ENCODE measurements around the gene ATAD3B. TPM values are rescaled to one million over a fixed set of nuclear protein-coding genes. Genes with fewer than 3 reads are reported as not detected.

The ATAD3B gene
- total RNA-seq, 1 experiment from 2014 or later: 63.6 TPM

DNA sequence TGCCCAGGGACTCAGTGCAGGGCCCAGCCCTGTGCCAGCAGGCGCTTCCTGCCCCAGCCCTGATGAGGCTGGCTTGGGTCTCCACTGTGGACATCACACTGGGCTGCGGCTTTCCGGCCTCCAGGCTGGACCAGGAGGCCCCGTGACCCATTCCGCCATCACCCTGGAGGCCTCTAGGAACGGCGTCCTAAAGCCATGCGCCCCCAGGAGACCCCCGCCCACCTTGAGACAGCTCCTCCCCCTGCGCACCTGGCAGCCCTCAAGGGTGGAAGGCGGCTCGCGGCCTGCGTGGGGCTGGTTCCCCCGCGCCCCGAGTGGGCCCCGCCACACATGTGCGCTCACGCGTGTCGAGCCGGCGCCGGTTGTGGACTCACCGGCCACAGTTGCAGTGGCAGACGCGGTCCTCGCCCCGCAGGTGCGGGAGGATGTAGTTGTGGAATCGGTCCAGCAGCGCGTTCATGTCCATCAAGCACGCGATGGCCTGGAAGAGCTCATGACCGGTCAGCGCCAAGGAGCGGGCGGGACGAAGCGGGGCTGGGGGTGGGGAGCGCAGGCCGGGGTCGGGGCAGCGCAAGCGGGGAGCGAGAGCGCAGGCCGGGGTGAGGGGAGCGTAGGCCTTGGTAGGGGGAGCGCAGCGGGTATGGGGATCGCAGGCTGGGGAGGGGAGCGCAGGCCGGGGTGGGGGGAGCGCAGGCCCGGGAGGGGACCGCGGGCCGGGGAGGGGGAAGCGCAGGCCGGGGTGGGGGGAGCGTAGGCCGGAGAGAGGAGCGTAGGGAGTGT lies 67.9 kb downstream of the ATAD3B start (continued):
- TF ChIP-seq, protein P1, sequence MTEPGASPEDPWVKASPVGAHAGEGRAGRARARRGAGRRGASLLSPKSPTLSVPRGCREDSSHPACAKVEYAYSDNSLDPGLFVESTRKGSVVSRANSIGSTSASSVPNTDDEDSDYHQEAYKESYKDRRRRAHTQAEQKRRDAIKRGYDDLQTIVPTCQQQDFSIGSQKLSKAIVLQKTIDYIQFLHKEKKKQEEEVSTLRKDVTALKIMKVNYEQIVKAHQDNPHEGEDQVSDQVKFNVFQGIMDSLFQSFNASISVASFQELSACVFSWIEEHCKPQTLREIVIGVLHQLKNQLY (CRISPR knock-in tag; IDR thresholded peaks at IDR 0.05): no peak
- TF ChIP-seq CREM (CRISPR knock-in tag; IDR thresholded peaks at IDR 0.05) (no peak), NFYB (CRISPR knock-in tag; conservative IDR thresholded peaks at IDR 0.05; ENCODE audit: low read depth) (no peak), MAX (CRISPR knock-in tag; IDR thresholded peaks at IDR 0.05) (peak; percentile 20; the same call in 1 of the 2 replicates), ZNF232 (CRISPR knock-in tag; IDR thresholded peaks at IDR 0.05) (no peak), SOX15 (CRISPR knock-in tag; IDR thresholded peaks at IDR 0.05) (no peak)
- TF ChIP-seq, protein P2, sequence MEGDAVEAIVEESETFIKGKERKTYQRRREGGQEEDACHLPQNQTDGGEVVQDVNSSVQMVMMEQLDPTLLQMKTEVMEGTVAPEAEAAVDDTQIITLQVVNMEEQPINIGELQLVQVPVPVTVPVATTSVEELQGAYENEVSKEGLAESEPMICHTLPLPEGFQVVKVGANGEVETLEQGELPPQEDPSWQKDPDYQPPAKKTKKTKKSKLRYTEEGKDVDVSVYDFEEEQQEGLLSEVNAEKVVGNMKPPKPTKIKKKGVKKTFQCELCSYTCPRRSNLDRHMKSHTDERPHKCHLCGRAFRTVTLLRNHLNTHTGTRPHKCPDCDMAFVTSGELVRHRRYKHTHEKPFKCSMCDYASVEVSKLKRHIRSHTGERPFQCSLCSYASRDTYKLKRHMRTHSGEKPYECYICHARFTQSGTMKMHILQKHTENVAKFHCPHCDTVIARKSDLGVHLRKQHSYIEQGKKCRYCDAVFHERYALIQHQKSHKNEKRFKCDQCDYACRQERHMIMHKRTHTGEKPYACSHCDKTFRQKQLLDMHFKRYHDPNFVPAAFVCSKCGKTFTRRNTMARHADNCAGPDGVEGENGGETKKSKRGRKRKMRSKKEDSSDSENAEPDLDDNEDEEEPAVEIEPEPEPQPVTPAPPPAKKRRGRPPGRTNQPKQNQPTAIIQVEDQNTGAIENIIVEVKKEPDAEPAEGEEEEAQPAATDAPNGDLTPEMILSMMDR (IDR thresholded peaks at IDR 0.05): no peak

- peaks cover 3% of the 10 kb centered on the region; the same call in 1 of the 2 replicates for H3K4me1 Mint-ChIP-seq
- no peaks in the 10 kb centered on the region for H3K27me3 Mint-ChIP-seq (ENCODE audit: low read depth)
- CTCF ChIA-PET: interaction anchor here (0.6 to 1.6 kb wide), 3 partner anchors 11 to 248 kb away, joined by 3 to 11 read pairs (median 3); no protein-coding TSS in a partner anchor
- POLR2A ChIA-PET: no interaction called here
- H3K27ac Mint-ChIP-seq: no peak within 1 kb of the TSS
- DNase-seq (ENCODE audit: low spot score) (peak; percentile 88), ATAC-seq (peak; percentile 79)
- H3K36me3 Mint-ChIP-seq: peaks cover 10% of the 10 kb centered on the region
- no peaks in the 10 kb centered on the region for H3K9me3 Mint-ChIP-seq
- TF ChIP-seq NFE2L1 (CRISPR knock-in tag; IDR thresholded peaks at IDR 0.05) (no peak), PRDM15 (CRISPR knock-in tag; IDR thresholded peaks at IDR 0.05) (no peak)
- TF ChIP-seq, protein P3, sequence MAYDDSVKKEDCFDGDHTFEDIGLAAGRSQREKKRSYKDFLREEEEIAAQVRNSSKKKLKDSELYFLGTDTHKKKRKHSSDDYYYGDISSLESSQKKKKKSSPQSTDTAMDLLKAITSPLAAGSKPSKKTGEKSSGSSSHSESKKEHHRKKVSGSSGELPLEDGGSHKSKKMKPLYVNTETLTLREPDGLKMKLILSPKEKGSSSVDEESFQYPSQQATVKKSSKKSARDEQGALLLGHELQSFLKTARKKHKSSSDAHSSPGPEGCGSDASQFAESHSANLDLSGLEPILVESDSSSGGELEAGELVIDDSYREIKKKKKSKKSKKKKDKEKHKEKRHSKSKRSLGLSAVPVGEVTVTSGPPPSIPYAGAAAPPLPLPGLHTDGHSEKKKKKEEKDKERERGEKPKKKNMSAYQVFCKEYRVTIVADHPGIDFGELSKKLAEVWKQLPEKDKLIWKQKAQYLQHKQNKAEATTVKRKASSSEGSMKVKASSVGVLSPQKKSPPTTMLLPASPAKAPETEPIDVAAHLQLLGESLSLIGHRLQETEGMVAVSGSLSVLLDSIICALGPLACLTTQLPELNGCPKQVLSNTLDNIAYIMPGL (CRISPR knock-in tag; IDR thresholded peaks at IDR 0.05): no peak
- H3K4me3 Mint-ChIP-seq: peak within 1 kb of the TSS; percentile 71
These were observed 68.7 kb downstream of the ATAD3B start, which contains the start of gene TMEM240 for GRCh38 chr1:1540090-1540817. Gene TMEM240, minus strand, starts transcription at chr1:1540624. Its CDS starts 278 bp downstream, at chr1:1540346.

DNA sequence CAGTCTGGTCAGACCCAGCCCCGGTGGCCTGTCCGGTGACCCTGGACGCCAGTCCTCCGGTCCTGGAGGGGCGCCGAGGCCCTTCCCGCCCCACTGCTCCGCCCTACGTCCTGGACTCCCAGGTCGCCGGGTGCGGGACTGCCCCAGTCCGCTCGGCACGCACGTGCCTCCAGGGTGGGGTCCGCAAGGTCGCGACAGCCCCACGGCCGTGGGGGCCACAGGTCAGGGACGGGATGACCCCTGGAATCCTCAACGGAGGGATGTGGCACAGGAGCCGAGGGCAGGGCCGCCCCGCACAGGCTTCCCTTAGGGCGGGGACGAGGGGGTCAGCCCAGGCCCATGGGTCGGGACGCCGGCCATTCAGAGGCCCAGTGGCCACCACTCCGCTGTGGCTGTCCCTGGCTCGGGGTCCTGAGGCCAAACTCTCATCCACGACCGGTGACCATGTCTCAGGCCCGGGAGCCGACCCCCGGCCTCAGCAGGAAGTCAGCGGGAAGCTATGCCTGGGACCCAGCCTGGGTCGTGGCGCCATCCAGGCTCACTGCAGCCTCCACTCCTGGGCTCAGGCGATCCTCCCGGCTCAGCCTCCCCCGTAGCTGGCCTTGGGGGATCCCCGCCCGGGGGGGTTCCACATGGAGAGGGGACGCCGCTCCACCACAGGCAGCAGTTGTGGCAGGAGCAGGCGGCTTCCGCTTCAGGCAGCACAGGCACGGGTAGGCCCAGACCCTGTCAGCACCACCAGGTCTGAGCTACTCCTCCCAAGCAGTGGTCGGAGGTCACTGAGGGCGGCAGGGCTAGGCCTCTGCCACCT lies 69.5 kb downstream of the ATAD3B start:
- no peaks in the 10 kb centered on the region for H3K9me3 Mint-ChIP-seq
- DNase-seq (ENCODE audit: low spot score) (no peak), ATAC-seq (peak; percentile 9)
- peaks cover 3% of the 10 kb centered on the region; the same call in 1 of the 2 replicates for H3K4me1 Mint-ChIP-seq
- H3K36me3 Mint-ChIP-seq: peaks cover 10% of the 10 kb centered on the region
- H3K27me3 Mint-ChIP-seq (ENCODE audit: low read depth): no peaks in the 10 kb centered on the region
- ChIA-PET POLR2A (no interaction called here), CTCF (no interaction called here)
- no peak overlapping the region for H3K27ac Mint-ChIP-seq
- peak overlapping the region; percentile 46 for H3K4me3 Mint-ChIP-seq
- TF ChIP-seq TEAD1 (CRISPR knock-in tag; IDR thresholded peaks at IDR 0.05) (no peak), NFE2L1 (CRISPR knock-in tag; IDR thresholded peaks at IDR 0.05) (no peak), KAT7 (CRISPR knock-in tag; IDR thresholded peaks at IDR 0.05; ENCODE audit: borderline replicate concordance) (no peak), AR (CRISPR knock-in tag; IDR thresholded peaks at IDR 0.05) (no peak), IRF2 (CRISPR knock-in tag; IDR thresholded peaks at IDR 0.05; ENCODE audit: borderline replicate concordance, low read depth) (no peak)
- TF ChIP-seq, protein P4, sequence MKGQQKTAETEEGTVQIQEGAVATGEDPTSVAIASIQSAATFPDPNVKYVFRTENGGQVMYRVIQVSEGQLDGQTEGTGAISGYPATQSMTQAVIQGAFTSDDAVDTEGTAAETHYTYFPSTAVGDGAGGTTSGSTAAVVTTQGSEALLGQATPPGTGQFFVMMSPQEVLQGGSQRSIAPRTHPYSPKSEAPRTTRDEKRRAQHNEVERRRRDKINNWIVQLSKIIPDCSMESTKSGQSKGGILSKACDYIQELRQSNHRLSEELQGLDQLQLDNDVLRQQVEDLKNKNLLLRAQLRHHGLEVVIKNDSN (CRISPR knock-in tag; IDR thresholded peaks at IDR 0.05): no peak

All from WTC11 (cell line).